HCT116 (cell line): ENCODE data around the gene CTNNA1. TPM values are rescaled to one million over a fixed set of nuclear protein-coding genes. Genes with fewer than 3 reads are reported as not detected.

ENCODE experiments used
- ATAC-seq: fragments of 200-7000 bp; cut with Tn5 transposase; 2 replicates; pipeline ENCODE4 v1.9.1; 2020; ENCODE audit warnings: mild to moderate bottlenecking, moderate library complexity
- BruUV-seq: library from RNA; stranded (reverse); fragments of 400-500 nt; replicated peaks from 2 replicates; lab custom pipeline; 2021; lab: Mats Ljungman, UMichigan
- CTCF ChIA-PET: fragments of 300-600 bp; sonication (Branson Sonifier 250); formaldehyde crosslinking; loops from one replicate; lab custom pipeline; 2021; ENCODE audit warnings: antibody characterized with exemption; lab: Charles Lee
- POLR2A ChIA-PET: fragments of 300-600, 350-600 bp; sonication (Branson Sonifier 250); formaldehyde crosslinking; loops from one replicate; lab custom pipeline; 2021; ENCODE audit warnings: antibody characterized with exemption; lab: Charles Lee
- RAD21 ChIA-PET, 2 experiments: fragments of 300-600 bp; sonication (Branson Sonifier 250); formaldehyde crosslinking; loops; one replicate each; lab custom pipeline; 2023; ENCODE audit warnings: low total read pairs in 2 of 2; ENCODE audit not compliant: uncharacterized antibody in 2 of 2, unreplicated experiment in 2 of 2, low non-redundant PET in 1 of 2; lab: Charles Lee
- DNase-seq: peaks from one replicate; pipeline ENCODE4 v3.0.0-alpha.2; 2010; ENCODE audit warnings: low read depth, low spot score
- H2AFZ ChIP-seq: fragments of 200-600 bp; shearing (Covaris generic), sonication (generic); 2 replicates; pipeline ENCODE4 v1.6.1; 2017; ENCODE audit warnings: low read depth, mixed run types, mixed read lengths, antibody characterized with exemption, low read length; ENCODE audit not compliant: poor library complexity, severe bottlenecking
- H3K27ac ChIP-seq: 2 replicates; pipeline ENCODE4 v1.5.1; 2012; ENCODE audit warnings: low read depth, low read length
- H3K27me3 ChIP-seq: fragments of 200-600 bp; sonication (generic); 2 replicates; pipeline ENCODE4 v1.6.1; 2016; ENCODE audit warnings: mixed run types, low read length, mixed read lengths; ENCODE audit not compliant: insufficient read depth
- H3K36me3 ChIP-seq, 2 experiments: fragments of 200-500 bp in 1 of 2; fragments of 200-600 bp in 1 of 2; sonication (Bioruptor generic) in 1 of 2; sonication (generic) in 1 of 2; 2 replicates each; pipeline versions ENCODE4 v1.5.1 to v1.6.1; 2014 to 2016; ENCODE audit warnings: low read length in 2 of 2, inconsistent platforms in 1 of 2, mixed read lengths in 1 of 2, mixed run types in 1 of 2; ENCODE audit not compliant: insufficient read depth in 2 of 2, control insufficient read depth in 1 of 2
- H3K4me1 ChIP-seq, 2 experiments: fragments of 200-600 bp in 1 of 2; sonication (generic) in 1 of 2; 2 replicates each; pipeline versions ENCODE4 v1.5.1 to v1.6.1; 2012 to 2017; ENCODE audit warnings: low read length in 2 of 2, inconsistent platforms in 1 of 2, mild to moderate bottlenecking in 1 of 2, mixed read lengths in 1 of 2, mixed run types in 1 of 2, moderate library complexity in 1 of 2; ENCODE audit not compliant: insufficient read depth in 2 of 2, control insufficient read depth in 1 of 2
- H3K4me2 ChIP-seq: fragments of 200-600 bp; sonication (generic); 2 replicates; pipeline ENCODE4 v1.6.1; 2017; ENCODE audit warnings: mixed run types, low read length, mixed read lengths
- H3K4me3 ChIP-seq, 2 experiments: fragments of 200-600 bp in 1 of 2; sonication (generic) in 1 of 2; replicated peaks in 1 of 2; 2 replicates each; pipeline ENCODE4 v1.5.1; 2011 to 2016; ENCODE audit warnings: low read length in 2 of 2, control low read depth in 1 of 2, low read depth in 1 of 2, mild to moderate bottlenecking in 1 of 2, mixed read lengths in 1 of 2, mixed run types in 1 of 2
- H3K79me2 ChIP-seq: fragments of 200-600 bp; sonication (generic); 2 replicates; pipeline ENCODE4 v1.6.1; 2017; ENCODE audit warnings: mild to moderate bottlenecking, mixed run types, low read length, moderate library complexity, mixed read lengths; ENCODE audit not compliant: insufficient read depth
- H3K9ac ChIP-seq: fragments of 200-600 bp; sonication (generic); 2 replicates; pipeline ENCODE4 v1.6.1; 2016; ENCODE audit warnings: low read length, mixed read lengths
- H3K9me2 ChIP-seq: fragments of 200-600 bp; sonication (generic), shearing (Covaris generic); 2 replicates; pipeline ENCODE4 v1.6.1; 2017; ENCODE audit warnings: mixed run types, mild to moderate bottlenecking, moderate library complexity; ENCODE audit not compliant: insufficient read depth
- H3K9me3 ChIP-seq, 2 experiments: fragments of 200-500 bp in 1 of 2; fragments of 200-600 bp in 1 of 2; sonication (Bioruptor generic) in 1 of 2; sonication (generic) in 1 of 2; 2 replicates each; pipeline ENCODE4 v1.6.1; 2014 to 2017; ENCODE audit warnings: low read length in 2 of 2, mixed read lengths in 2 of 2, inconsistent platforms in 1 of 2, low read depth in 1 of 2, mild to moderate bottlenecking in 1 of 2, mixed run types in 1 of 2, moderate library complexity in 1 of 2; ENCODE audit not compliant: control insufficient read depth in 1 of 2, insufficient read depth in 1 of 2
- H4K20me1 ChIP-seq: fragments of 200-600 bp; sonication (generic), shearing (Covaris generic); 2 replicates; pipeline ENCODE4 v1.6.1; 2017; ENCODE audit warnings: mixed run types, mild to moderate bottlenecking, moderate library complexity; ENCODE audit not compliant: insufficient read depth
- POLR2AphosphoS5 ChIP-seq: IDR thresholded peaks from 2 replicates; pipeline ENCODE4 v1.6.1; 2011; ENCODE audit warnings: mild to moderate bottlenecking, low read depth, low read length, moderate library complexity
- ZNF274 ChIP-seq: fragments of 200-500 bp; sonication (Bioruptor generic); IDR thresholded peaks from 2 replicates; pipeline ENCODE4 v1.6.1; 2014; ENCODE audit warnings: mild to moderate bottlenecking, low read depth, low read length, inconsistent platforms
- intact Hi-C: fragments of 100-400 bp; cut with micrococcal nuclease; formaldehyde crosslinking; loops from 2 replicates; pipeline ENCODE4 v1.10.0; 2022
- total RNA-seq: library from RNA; stranded (reverse); gene quantifications from one replicate; pipeline ENCODE4 v1.2.1, GENCODE V29; 2021; ENCODE audit not compliant: unreplicated experiment
- TF ChIP-seq, protein P1 (sequence below): IDR thresholded peaks from 2 replicates; pipeline ENCODE4 v1.6.1; 2012; ENCODE audit warnings: low read depth

Gene CTNNA1
- total RNA-seq, 1 experiment from 2014 or later = 313 TPM

GRCh38 chr5:138930371-138931097 lies 177.3 kb downstream of the CTNNA1 start:
- Histone ChIP-seq H3K27ac (no peak overlapping the region), H3K9me3 (no peaks in the 10 kb centered on the region), H3K4me3 (no peak overlapping the region), H4K20me1 (no peaks in the 10 kb centered on the region), H2AFZ (no peak overlapping the region), H3K79me2 (no peaks in the 10 kb centered on the region), H3K9ac (no peak overlapping the region), H3K4me1 (no peaks in the 10 kb centered on the region), H3K4me2 (no peak overlapping the region), H3K36me3 (peaks cover 37 to 41% of the 10 kb centered on the region in 2 experiments), H3K9me2 (no peaks in the 10 kb centered on the region), H3K27me3 (no peaks in the 10 kb centered on the region)
- no peak for DNase-seq
- ChIA-PET CTCF (no interaction called here), POLR2A (no interaction called here), RAD21 (no interaction called here)
- ATAC-seq = no peak
- intact Hi-C loops = loop anchor here (5.0 to 10.0 kb wide), 2 partner anchors 288 to 334 kb away; no protein-coding TSS in a partner anchor
- TF ChIP-seq, protein P1, sequence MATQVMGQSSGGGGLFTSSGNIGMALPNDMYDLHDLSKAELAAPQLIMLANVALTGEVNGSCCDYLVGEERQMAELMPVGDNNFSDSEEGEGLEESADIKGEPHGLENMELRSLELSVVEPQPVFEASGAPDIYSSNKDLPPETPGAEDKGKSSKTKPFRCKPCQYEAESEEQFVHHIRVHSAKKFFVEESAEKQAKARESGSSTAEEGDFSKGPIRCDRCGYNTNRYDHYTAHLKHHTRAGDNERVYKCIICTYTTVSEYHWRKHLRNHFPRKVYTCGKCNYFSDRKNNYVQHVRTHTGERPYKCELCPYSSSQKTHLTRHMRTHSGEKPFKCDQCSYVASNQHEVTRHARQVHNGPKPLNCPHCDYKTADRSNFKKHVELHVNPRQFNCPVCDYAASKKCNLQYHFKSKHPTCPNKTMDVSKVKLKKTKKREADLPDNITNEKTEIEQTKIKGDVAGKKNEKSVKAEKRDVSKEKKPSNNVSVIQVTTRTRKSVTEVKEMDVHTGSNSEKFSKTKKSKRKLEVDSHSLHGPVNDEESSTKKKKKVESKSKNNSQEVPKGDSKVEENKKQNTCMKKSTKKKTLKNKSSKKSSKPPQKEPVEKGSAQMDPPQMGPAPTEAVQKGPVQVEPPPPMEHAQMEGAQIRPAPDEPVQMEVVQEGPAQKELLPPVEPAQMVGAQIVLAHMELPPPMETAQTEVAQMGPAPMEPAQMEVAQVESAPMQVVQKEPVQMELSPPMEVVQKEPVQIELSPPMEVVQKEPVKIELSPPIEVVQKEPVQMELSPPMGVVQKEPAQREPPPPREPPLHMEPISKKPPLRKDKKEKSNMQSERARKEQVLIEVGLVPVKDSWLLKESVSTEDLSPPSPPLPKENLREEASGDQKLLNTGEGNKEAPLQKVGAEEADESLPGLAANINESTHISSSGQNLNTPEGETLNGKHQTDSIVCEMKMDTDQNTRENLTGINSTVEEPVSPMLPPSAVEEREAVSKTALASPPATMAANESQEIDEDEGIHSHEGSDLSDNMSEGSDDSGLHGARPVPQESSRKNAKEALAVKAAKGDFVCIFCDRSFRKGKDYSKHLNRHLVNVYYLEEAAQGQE = no peak
- TF ChIP-seq ZNF274 = no peak
- TF ChIP-seq POLR2AphosphoS5 = no peak
- BruUV-seq = no TSS peak
